HuH-7.5 (cell line): ENCODE results near the gene S100PBP.

Experiments used
- DNase-seq: peaks from one replicate; pipeline ENCODE4 v3.0.0; 2011; ENCODE audit warnings: low spot score

Gene S100PBP

DNA sequence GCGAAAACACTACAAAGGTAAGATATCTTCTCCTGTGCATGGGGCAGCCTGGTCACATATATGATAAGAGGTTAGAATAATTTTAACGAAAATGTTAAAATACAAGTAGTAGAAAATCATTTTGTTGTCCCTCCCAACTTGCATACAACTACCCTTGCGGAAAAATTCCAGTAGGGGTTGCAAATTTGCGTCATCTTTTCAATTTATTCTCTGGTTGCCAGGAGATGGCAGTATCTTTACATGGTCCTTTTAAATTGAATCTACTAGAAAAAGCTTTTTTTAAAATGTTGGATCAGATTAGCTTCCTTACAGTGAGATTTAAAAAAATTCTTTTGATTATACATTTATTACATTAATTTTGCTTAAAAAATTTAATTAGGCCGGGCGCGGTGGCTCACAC is 10.9 kb downstream of the S100PBP start:
- no peak for DNase-seq

DNA sequence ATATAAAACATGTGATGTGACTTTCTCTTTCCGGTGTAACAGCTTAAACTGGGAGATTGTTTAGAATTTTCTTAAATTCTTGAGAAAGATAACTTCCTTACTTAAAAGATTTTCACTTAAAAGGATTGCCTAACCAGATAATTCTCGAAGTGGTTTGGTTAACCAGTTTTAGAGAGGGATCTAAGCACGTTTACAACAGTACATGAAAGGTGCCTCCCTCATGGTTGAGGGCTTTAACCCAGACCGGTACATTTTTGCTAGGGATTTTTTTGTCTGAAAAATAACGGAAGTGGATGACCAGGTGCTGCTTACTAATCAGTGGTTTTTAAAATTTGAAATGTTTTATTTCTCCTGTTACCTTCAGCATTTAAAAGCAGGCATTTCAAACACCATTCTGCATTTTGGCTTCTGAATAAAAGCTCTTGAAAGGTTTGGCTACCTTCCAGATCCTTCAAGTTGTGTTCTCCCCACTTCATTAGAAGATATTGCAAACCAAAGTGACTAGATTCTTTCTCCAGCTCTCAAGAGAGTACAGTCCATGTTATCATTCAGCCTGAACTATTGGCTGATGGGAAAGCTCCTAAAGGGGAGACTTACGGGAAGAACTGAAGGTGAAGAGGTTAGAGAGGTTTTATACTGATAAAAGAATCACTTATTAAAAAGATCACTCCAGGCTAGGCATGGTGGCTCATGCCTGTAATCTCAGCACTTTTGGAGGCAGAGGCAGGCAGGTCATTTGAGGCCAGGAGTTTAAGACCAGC is 12.8 kb downstream of the S100PBP start:
- no peak for DNase-seq

DNA sequence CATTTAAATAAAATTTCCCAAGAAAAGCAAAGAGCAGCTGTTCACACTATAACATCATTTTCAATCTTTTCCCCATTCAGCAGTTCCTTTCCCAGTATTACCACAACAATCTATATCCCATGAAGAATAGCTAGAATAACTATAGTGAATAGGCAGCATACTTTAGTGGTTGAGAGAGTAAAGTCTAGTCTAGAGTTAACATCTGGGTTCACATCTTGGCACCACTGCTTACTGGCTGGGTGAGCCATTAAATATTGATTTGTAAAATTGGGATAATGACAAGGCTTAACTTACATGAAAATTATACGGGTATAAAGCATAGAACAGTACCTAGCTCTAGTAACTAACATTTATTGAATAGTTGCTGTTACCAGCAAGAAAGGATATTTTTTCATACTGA is 14.4 kb downstream of the S100PBP start:
- DNase-seq: no peak

DNA sequence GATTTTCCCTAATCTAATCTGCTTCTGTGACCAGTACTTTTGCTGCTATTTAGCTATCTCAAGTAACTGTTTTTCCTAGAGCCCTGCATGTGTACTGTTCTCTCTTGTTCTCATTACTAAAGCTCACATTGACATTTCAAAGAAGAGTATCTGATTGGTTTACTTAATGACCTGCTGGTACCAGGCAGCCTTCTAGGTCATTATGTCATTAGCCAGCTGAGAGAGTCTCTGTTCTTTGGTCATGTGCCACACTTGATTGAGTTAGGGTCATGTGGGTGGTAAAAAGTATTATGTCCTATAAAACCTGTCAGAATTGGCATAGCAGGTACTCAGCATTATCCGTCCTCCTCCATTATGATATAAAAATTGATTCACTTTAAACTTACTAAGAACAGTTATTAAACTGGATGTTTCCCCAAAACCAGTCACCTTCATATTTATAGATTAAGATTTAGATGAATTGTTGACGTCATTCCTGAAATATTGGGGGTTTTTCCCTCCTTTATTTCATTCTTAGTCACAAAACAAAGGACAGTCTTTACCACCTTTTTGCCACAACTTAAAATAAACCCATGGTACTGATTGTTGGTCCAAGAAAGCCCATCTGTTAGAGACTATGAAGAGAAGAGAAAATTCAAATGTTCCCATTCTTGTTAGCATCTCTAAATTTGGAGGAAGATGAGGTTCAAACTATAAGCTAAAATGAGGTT is 31.1 kb downstream of the S100PBP start:
- no peak for DNase-seq

DNA sequence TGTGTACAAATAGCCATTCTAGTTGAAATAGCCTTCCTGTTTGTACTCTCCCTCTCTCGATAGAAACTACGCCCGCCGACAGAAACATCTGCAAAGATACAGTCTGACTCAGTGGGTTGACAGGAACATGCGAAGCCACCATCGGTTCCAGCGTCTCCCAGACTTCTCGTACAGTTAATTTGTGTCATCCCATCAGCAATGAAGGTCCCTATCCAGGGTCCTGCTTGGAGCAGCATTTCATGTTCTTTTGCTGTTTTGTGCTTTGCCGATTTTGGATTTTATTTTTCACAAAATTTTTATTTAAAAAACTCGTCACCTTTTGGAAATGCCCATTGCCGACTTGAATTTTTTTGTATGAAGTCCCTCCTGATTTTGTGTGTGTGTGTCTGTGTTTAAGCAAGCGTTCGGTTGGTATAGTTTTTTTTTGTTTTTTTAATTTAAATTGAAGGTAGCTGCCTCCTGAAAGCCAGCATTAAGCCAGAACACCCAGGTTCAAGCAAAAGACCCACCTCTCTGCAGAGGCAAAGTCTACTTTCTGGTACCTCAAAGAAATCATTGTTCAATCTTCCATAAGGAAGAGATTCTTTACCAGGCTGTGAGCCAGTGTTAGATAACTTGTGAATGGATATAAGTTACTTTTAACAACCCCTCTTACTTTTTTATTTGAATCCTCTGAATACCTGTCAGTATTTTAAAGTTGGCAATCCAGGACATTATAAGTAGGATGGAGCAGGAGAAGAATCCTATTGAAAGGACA is 38.6 kb downstream of the S100PBP start:
- DNase-seq: no peak

DNA sequence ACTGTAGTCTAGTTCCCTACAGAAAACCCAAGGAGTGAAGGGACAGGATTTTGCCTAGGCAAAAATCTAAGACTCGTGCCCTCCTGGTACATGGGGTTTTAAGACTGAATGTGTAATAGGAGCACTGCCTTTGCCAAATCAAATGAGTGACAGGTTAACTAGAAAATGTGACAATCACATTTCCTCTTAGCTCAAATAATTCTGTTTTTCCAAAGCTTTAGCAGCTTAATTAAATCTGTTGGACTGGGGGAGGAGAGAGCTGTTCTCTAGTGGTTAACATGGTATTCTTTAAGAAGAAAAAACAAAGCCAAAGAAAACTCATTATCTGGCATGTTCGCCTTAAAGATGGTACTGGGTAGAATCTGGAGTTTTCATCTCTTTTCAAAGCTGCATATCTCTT is 40.7 kb downstream of the S100PBP start:
- DNase-seq: no peak

DNA sequence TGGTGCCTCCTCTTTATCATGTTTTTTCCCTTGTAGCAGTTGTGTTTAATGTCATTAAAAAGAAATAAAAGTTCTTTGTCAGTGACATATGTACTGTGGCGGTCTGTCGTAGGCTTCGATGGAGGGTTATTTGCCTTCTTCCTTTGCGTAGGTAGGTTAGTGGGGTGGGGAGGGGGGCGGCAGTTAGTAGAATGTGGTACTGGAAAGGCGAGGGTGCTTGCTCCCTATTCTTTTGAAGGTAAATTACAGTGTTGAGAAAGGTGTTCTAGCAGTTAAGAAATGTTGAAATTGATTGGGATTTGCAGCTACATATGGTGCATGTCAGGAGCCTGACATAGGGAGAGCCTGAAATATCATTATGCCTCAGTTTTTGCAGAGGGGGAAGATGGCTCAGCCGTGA is 41.3 kb downstream of the S100PBP start:
- no peak for DNase-seq

DNA sequence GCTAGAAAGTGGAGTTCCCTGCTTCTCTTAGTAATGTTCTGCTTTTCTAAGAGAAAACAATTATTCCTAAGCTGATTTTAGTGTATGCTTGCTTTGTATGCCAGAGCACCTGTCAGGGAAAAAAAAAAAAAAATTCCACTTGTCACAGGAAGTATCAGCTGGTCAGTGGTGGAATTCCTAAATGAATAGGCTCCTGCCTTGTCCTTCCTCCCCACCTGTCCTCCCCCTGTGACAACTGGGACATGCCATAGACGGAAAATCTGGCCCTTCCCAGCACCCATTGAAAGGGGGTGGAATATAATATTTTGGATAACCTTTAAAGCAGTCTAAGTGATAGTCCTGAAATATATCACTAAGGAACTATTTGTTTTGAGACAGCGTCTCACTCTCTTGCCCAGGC is 42.5 kb downstream of the S100PBP start:
- no peak for DNase-seq

DNA sequence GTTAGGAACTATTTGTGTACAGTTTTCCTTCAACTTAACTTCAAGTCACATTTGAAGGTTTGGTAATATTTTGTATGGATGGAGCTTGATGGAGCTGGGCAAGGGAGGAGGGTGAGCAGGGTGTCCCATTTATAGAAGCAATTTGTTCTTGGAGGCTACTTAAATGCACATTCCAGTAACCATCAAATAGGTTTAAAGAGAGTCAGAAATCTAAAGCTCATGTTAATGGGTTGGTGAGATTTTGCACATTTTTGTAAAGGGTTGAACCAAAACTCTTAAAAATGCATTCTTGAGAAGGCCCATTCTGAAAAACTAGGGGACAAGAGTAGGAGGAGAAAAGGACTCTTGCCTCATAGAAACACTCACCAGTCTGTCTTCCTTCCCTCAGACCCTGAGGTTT is 43.1 kb downstream of the S100PBP start:
- DNase-seq: no peak

DNA sequence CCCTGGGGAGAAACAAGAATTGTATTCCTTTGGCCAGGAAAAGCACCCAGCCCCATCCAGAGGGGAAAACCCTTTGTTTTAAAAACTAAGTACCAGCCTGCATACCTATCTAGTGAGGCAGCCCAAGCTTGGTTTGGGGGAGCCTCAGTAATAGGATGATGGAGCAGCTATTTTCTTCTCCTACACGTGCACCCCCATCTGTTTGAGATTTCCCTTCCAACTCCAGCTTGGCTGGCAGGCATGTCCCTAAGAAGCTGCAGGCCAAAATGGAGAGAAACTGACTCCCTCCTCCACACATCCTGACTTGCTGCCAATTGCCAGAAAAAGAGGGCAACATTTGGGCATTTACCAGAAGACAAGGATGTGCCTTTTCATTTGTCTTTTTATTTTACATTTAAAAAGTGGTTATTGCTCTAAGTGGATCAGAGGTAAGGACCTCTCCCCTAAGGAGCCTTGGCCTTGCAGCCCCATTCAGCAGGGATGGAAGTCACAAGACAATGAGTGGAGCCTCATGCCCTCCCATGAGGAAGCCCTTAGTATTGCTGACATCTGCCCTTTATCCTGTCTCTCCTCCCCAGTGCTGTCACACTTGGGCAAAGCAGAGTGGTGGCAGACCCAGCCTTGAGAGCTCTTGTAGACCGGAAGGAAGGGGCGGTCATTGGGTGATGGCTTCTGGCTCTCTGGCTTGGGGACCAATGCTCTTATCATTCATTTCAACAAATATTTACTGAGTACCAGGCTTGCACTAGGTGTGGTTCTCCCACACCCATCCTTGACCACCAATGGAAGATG is 44.6 kb downstream of the S100PBP start:
- no peak for DNase-seq

DNA sequence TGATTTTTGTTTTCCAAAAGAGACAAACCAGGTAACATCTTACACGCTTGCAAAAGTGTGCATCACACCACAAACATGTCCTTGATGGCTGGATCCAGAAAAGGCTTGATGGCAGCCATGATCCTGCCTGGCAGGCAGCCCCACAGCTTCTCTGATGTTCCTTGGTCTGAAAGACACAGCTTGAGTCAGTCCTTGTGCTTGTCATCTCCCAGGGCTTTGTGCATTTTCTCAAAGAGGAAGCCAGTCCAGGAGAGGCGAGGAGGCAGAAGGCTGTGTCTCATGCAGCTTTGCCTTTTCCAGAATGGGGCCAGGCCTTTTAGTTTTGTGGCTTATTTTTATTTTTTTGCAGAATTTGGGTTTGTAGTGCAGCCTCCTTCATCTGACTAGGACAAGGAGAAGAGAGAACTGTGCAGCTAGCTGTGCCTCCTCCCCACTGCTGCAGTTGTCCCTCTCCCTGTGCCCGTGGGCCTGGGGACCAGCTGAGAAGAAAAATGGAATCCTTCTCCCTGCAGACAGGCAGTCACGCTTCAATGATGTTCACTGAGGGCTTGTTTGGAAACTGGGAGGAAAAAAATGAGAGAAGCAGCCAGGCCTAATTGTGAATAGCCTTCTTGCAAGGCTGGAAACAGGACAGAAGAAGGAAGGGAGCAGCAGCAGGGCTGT is 45.9 kb downstream of the S100PBP start:
- no peak for DNase-seq

DNA sequence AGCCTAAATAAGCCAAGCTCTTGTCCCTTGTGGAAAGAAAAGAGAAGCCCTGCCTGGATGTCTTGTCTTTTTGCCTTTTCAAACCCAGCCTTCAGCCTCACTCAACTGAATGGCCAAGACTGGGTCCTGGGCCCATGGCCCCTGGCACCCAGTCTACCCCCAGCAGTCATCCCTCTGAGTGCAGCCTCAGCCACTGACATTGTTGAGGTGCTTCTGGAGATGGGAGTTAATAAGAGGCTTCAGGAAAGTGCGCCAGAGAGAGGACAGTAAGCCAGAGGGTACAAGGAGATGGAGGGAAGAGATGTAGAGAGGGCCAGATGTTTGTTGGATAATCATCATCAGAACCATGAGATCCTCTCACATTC is 46.4 kb downstream of the S100PBP start:
- DNase-seq: no peak

DNA sequence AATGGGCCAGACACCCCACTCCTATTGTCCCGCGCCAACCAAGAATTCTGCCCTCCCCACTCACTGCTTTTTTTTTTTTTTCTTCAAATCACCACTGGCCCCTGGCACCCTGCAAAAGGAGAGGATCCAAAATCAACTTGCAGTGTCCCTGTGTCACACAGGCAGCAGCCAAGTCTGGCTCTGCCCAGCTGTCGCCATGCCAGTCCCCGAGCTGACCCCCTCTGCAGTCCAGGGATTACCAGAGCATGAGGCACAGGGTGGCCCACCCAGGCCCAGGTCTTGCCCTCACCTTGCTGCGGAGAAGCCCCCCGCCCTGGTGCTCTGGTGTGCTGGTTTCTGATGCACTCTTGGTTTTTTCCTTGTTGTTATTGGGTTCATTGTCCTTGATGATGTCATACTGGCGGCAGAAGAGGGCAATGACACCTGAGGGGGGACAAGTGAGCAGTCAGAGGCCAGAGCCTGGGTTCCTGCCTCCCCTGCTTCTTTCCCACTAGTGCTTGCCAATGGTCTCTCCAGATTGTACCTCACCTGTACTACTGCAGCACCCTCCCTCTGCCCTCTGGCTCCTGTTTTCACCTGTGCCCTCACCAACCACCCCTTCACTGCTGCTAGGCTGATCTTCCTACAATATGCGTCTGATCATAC is 47.0 kb downstream of the S100PBP start:
- no peak for DNase-seq

DNA sequence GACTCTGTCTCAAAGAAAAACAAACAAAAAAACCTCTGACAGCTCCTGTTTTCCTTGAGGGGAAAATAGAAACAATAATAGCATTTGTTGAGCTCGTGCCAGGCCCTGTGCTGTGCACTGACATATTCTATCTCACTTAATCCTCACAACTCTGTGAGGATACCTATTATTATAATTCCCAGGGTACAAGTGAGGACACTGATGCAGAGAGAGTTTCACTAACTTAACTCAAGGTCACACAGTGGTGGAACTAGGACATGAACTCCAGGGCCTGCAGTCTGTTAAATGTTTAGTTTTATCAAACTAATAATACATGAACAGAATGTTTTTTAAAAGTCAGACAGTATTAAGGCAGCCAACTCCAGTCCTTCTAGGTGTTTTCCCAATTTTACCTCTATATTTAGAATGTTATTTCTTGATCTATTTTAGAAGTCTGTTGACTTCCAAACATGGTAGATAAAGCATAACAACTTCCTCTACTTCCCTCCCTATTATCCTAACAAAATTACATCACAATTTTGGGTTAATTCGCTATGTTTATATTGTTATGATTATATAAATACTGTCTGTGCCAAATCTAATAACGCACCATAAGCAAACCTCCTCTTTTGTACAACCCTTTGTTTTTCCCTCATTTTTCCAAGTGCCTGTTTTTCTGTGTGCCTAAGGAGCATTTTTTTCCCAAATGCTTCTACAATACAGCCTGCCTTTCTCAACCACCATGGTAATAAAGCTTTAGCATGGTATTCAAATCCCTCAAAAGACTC is 48.4 kb downstream of the S100PBP start:
- no peak for DNase-seq

DNA sequence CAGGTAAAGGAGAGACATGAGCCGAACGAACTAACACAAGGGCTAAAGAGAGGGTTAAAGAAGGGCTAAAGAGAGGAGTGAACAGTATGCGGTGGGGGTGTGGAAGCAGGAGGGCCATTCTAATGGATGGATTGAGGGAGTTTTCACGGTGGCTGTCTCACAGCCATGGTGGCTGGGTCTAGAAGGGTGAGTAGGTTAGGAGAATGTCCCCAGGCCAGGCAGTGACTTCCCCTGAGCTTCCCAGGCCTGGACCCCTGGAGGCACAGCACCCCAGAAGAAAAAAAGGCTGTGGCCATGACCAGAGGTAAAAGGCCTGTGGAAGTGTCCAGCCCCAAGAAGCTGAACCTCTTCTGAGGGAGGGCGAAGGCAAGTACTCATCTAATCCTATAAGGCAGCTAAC is 49.7 kb downstream of the S100PBP start:
- no peak for DNase-seq

DNA sequence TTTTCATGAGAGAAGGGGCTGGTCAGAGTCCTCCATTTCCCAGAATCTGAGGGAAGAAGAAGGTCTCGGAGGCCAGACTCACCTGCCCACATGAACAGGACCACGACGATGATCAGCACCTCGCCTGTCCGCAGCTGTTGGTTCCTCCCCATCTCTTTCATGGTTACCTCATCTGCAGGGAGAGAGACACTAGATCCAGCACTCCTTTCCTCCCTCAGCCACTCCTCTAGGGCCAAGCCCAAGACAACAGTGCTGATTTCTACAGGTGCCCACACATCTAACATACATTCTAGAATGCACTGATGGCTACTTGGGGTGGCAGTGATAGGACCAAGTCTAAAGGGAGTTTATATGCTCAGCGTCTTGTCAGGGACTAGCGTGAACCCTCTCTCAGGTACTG is 50.2 kb downstream of the S100PBP start:
- DNase-seq: no peak

DNA sequence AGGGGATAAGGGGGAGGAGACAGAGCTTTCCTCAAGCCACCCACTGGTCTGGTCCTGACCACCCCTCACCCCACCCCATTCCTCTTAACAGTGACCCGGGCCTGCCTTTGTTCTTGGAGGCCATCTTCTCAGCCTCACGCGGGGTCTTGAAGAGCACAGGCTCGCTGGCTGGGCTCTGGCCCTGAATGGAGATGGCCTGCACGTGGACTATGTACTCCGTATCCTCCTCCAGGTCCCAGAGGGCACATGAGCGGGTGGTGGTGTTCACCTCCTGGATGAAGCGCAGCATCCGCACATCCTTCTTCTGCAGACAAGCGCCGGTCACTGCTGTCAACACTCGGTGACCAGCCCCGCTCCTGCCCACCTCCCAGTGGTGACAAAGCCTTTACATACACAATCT is 50.6 kb downstream of the S100PBP start:
- no peak for DNase-seq

DNA sequence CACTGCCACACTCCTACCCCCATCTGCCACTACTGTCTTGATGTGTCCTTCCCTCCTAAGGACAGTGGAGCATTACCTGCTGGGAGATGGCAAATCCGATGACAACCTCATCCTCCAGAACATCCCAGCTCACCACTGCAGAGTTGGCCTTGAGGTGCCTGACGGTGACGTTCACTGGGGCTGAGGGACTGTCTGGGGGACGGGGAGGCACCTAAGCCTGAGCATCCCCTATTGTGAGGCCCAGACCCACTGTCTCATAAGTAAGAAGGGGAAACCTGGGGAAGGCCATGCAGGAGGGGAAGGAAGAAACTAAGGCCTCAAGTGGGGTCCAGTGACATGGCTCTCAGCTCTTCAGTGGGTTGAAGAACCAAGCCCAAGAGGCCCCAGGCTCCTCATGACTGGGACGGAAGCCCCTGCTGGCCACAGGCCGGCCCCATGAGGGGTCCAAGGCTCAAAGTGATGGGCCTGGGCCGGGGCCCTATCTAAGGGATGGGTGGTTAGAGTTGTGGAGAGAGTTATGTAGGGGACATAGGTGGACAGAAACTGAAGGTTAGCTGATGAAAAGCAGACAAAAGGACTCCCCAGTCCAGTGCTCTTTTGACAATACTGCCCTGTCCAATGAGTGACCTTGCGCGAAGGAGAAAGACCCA is 51.5 kb downstream of the S100PBP start:
- DNase-seq: no peak

DNA sequence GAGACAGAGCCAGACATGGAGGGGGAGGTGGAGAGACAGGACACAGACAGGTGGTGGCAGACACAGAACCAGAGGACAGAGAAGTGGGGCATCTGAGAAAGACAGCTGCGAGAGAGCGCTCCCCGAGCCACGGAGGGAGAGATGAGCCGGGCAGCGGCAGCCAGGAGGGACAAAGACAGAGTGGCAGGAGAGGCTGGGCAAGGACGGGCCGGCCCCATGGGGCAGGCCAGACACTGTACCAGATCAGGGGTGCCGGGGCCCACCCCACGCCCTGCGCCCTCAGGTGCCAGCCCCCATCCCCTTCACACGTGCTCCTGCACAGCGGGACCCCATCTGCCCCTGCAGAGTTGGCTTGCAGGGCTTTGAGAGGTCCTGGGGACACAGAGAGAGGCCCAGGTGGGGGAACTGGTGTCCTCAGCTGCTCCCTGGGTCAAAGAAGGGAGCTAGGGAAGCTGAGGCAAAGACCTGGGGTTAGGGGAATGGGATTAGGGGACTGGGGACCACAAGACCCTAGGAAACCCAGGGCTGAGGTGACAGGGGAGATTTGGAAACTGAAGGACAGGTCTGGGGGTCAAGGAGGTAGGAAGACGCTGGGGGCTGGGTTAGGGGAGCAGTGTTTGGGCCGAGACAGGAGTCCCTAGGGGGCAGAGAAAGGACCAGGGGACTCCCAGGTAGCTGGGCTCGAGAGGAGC is 52.6 kb downstream of the S100PBP start:
- DNase-seq: no peak
